HepG2 (cell line): ENCODE data around the gene TREH. TPM values are rescaled to one million over a fixed set of nuclear protein-coding genes. Genes with fewer than 3 reads are reported as not detected.

ENCODE experiments used
- HDAC1 ChIP-seq: sonication (generic); formaldehyde crosslinking; IDR thresholded peaks from 2 replicates; pipeline ENCODE4 v1.5.1; 2020; ENCODE audit warnings: mild to moderate bottlenecking, missing genetic modification reagents
- ZNF235 ChIP-seq: sonication (generic); formaldehyde crosslinking; IDR thresholded peaks from 2 replicates; pipeline ENCODE4 v1.8.1; 2023; ENCODE audit warnings: mild to moderate bottlenecking, missing genetic modification reagents, borderline replicate concordance
- ZNF251 ChIP-seq: sonication (generic); formaldehyde crosslinking; IDR thresholded peaks from 2 replicates; pipeline ENCODE4 v1.9.0; 2021; ENCODE audit warnings: mild to moderate bottlenecking, missing genetic modification reagents
- ZNF441 ChIP-seq: sonication (generic); formaldehyde crosslinking; IDR thresholded peaks from 2 replicates; pipeline ENCODE4 v1.7.0; 2021; ENCODE audit warnings: missing genetic modification reagents, borderline replicate concordance
- ZNF703 ChIP-seq: sonication (generic); formaldehyde crosslinking; IDR thresholded peaks from 2 replicates; pipeline ENCODE4 v1.5.1; 2020; ENCODE audit warnings: missing genetic modification reagents, mild to moderate bottlenecking, moderate library complexity, borderline replicate concordance
- polyA plus RNA-seq, 8 experiments: library from polyadenylated mRNA; depleted of rRNA in 3 of 8; stranded (reverse) in 7 of 8; unstranded in 1 of 8; fragments of >200 nt; fragmentation: Illumina TruSeq in 4 of 8; extraction: Trizol in 4 of 8; gene quantifications; 2 replicates each; pipeline versions ENCODE4 v1.2.1 to v1.2.3, GENCODE V29; 2011 to 2016; ENCODE audit warnings: low read depth in 4 of 8, missing spikeins in 1 of 8, mixed read lengths in 1 of 8; ENCODE audit not compliant: insufficient read depth in 1 of 8
- total RNA-seq, 5 experiments: library from RNA; depleted of rRNA; stranded (reverse); fragments of >200 nt; fragmentation: Illumina TruSeq; extraction: Trizol; gene quantifications; 2 replicates each; pipeline ENCODE4 v1.2.3, GENCODE V29; 2016; ENCODE audit warnings: low read depth in 1 of 5
- TF ChIP-seq, protein P1 (sequence below): sonication (generic); formaldehyde crosslinking; IDR thresholded peaks from 2 replicates; pipeline ENCODE4 v1.5.1; 2020; ENCODE audit warnings: mild to moderate bottlenecking, missing genetic modification reagents, moderate library complexity
- TF ChIP-seq, protein P2 (sequence below): sonication (generic); formaldehyde crosslinking; IDR thresholded peaks from 2 replicates; pipeline ENCODE4 v1.4.0; 2020; ENCODE audit warnings: mild to moderate bottlenecking, missing genetic modification reagents
- TF ChIP-seq, protein P3 (sequence below): sonication (generic); formaldehyde crosslinking; IDR thresholded peaks from 2 replicates; pipeline ENCODE4 v1.5.0; 2020; ENCODE audit warnings: mild to moderate bottlenecking, missing genetic modification reagents, moderate library complexity
- TF ChIP-seq, protein P4 (sequence below): sonication (generic); formaldehyde crosslinking; IDR thresholded peaks from 2 replicates; pipeline ENCODE4 v1.4.0; 2020; ENCODE audit warnings: mild to moderate bottlenecking, missing genetic modification reagents

TREH gene
- total and polyA plus RNA-seq, 2 of the 13 experiments (the other 11 are each of a cell fraction or from before 2014, with no cell fraction given): 0.53 to 0.86 TPM

DNA sequence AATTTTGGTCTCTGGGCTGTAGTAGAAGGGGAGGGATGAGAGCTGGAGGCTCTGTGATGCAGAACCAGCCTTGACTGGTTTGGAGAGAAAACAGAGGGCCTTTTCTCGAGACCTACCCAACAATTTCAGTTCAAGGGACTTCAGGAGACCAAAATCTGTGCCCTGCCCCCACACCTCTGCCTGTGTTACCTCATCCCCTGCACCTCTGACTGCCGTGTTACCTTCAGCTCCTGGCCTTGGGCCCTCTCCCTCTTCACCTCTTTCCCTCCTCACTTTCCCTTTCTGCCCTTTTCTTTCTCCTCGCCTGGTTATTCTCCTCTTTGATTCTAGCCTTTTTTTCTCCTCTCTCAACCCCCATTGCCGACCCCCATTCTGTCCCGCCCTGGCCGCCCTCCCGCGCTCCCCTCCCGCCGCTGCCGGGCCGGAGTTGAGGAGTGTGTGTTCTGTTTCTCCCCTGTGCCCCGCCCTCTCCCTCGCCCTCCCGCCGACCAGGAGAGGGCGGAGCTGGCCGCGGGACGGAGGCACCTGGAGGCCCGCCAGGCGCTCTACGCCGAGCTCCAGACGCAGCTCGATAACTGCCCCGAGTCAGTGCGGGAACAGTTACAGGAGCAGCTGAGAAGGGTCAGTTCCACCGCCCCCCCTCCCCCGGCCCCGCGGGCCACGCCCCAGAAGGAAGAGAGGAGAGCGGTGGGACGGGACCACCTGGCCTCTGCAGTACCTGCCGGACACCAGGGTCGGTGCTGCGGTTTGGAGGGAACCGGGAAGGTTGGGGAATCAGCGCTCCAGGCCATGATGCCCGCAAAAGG, 44.8 kb downstream of the TREH start (continued):
- TF ChIP-seq, protein P1, sequence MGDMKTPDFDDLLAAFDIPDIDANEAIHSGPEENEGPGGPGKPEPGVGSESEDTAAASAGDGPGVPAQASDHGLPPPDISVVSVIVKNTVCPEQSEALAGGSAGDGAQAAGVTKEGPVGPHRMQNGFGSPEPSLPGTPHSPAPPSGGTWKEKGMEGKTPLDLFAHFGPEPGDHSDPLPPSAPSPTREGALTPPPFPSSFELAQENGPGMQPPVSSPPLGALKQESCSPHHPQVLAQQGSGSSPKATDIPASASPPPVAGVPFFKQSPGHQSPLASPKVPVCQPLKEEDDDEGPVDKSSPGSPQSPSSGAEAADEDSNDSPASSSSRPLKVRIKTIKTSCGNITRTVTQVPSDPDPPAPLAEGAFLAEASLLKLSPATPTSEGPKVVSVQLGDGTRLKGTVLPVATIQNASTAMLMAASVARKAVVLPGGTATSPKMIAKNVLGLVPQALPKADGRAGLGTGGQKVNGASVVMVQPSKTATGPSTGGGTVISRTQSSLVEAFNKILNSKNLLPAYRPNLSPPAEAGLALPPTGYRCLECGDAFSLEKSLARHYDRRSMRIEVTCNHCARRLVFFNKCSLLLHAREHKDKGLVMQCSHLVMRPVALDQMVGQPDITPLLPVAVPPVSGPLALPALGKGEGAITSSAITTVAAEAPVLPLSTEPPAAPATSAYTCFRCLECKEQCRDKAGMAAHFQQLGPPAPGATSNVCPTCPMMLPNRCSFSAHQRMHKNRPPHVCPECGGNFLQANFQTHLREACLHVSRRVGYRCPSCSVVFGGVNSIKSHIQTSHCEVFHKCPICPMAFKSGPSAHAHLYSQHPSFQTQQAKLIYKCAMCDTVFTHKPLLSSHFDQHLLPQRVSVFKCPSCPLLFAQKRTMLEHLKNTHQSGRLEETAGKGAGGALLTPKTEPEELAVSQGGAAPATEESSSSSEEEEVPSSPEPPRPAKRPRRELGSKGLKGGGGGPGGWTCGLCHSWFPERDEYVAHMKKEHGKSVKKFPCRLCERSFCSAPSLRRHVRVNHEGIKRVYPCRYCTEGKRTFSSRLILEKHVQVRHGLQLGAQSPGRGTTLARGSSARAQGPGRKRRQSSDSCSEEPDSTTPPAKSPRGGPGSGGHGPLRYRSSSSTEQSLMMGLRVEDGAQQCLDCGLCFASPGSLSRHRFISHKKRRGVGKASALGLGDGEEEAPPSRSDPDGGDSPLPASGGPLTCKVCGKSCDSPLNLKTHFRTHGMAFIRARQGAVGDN (CRISPR knock-in tag): peak; percentile 58
- TF ChIP-seq HDAC1 (CRISPR knock-in tag): no peak
- no peak for TF ChIP-seq ZNF251
- TF ChIP-seq ZNF441 (CRISPR knock-in tag): peak; percentile 52; the same call in 1 of the 2 replicates
- TF ChIP-seq, protein P2, sequence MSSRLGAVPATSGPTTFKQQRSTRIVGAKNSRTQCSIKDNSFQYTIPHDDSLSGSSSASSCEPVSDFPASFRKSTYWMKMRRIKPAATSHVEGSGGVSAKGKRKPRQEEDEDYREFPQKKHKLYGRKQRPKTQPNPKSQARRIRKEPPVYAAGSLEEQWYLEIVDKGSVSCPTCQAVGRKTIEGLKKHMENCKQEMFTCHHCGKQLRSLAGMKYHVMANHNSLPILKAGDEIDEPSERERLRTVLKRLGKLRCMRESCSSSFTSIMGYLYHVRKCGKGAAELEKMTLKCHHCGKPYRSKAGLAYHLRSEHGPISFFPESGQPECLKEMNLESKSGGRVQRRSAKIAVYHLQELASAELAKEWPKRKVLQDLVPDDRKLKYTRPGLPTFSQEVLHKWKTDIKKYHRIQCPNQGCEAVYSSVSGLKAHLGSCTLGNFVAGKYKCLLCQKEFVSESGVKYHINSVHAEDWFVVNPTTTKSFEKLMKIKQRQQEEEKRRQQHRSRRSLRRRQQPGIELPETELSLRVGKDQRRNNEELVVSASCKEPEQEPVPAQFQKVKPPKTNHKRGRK (CRISPR knock-in tag): no peak
- TF ChIP-seq, protein P3, sequence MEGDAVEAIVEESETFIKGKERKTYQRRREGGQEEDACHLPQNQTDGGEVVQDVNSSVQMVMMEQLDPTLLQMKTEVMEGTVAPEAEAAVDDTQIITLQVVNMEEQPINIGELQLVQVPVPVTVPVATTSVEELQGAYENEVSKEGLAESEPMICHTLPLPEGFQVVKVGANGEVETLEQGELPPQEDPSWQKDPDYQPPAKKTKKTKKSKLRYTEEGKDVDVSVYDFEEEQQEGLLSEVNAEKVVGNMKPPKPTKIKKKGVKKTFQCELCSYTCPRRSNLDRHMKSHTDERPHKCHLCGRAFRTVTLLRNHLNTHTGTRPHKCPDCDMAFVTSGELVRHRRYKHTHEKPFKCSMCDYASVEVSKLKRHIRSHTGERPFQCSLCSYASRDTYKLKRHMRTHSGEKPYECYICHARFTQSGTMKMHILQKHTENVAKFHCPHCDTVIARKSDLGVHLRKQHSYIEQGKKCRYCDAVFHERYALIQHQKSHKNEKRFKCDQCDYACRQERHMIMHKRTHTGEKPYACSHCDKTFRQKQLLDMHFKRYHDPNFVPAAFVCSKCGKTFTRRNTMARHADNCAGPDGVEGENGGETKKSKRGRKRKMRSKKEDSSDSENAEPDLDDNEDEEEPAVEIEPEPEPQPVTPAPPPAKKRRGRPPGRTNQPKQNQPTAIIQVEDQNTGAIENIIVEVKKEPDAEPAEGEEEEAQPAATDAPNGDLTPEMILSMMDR (CRISPR knock-in tag): peak; percentile 62
- no peak for TF ChIP-seq ZNF703 (CRISPR knock-in tag)
- no peak for TF ChIP-seq ZNF235 (CRISPR knock-in tag)
- TF ChIP-seq, protein P4, sequence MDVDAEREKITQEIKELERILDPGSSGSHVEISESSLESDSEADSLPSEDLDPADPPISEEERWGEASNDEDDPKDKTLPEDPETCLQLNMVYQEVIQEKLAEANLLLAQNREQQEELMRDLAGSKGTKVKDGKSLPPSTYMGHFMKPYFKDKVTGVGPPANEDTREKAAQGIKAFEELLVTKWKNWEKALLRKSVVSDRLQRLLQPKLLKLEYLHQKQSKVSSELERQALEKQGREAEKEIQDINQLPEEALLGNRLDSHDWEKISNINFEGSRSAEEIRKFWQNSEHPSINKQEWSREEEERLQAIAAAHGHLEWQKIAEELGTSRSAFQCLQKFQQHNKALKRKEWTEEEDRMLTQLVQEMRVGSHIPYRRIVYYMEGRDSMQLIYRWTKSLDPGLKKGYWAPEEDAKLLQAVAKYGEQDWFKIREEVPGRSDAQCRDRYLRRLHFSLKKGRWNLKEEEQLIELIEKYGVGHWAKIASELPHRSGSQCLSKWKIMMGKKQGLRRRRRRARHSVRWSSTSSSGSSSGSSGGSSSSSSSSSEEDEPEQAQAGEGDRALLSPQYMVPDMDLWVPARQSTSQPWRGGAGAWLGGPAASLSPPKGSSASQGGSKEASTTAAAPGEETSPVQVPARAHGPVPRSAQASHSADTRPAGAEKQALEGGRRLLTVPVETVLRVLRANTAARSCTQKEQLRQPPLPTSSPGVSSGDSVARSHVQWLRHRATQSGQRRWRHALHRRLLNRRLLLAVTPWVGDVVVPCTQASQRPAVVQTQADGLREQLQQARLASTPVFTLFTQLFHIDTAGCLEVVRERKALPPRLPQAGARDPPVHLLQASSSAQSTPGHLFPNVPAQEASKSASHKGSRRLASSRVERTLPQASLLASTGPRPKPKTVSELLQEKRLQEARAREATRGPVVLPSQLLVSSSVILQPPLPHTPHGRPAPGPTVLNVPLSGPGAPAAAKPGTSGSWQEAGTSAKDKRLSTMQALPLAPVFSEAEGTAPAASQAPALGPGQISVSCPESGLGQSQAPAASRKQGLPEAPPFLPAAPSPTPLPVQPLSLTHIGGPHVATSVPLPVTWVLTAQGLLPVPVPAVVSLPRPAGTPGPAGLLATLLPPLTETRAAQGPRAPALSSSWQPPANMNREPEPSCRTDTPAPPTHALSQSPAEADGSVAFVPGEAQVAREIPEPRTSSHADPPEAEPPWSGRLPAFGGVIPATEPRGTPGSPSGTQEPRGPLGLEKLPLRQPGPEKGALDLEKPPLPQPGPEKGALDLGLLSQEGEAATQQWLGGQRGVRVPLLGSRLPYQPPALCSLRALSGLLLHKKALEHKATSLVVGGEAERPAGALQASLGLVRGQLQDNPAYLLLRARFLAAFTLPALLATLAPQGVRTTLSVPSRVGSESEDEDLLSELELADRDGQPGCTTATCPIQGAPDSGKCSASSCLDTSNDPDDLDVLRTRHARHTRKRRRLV (CRISPR knock-in tag): no peak
